Hematopoietic multipotent progenitor cell treated with erythropoietin and hydrocortisone succinate and interleukin-3 and kit ligand, for 17 days (in vitro differentiated cells): ENCODE data around the gene SPTBN5.

Experiments
- DNase-seq: peaks from one replicate; pipeline ENCODE4 v3.0.0-alpha.2; 2015; ENCODE audit warnings: low spot score

The SPTBN5 gene

GRCh38 chr15:41903782-41904181 lies 9.9 kb upstream of the SPTBN5 start:
- no peak for DNase-seq

- DNase-seq: no peak
Observed at GRCh38 chr15:41901431-41901830, 7.6 kb upstream of the SPTBN5 start.

- no peak for DNase-seq
Observed at GRCh38 chr15:41900526-41901380, 6.9 kb upstream of the SPTBN5 start.

DNA sequence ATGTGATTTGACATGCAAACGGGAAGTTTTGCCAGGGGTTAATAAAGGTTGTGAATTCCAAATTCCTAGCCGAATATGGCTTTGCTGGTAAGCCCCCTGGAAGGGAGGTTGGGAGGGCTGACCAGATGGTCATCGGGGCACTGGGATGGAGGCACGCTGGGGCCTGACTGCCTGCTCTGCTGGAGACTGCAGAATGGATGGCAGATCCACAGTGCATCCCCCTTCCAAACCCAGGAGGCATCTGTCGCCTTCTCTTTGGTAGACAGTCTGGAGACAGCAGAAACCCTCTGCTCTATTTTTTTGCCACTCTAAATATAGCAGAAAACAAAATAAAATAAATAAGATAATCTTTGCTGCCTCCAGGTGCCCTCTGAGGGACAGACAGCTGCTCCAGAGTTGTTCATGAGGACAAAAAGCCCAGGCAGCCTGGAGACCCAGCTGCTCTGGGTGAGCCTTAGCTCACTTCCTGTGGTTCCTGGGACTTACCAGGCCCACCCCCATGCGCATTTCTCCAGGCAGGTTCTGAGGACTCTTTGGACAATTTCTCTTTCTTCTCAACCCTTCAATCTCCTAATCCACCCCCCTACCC lies 6.1 kb upstream of the SPTBN5 start:
- DNase-seq: no peak

GRCh38 chr15:41897363-41897799 lies 3.5 kb upstream of the SPTBN5 start:
- no peak for DNase-seq

DNA sequence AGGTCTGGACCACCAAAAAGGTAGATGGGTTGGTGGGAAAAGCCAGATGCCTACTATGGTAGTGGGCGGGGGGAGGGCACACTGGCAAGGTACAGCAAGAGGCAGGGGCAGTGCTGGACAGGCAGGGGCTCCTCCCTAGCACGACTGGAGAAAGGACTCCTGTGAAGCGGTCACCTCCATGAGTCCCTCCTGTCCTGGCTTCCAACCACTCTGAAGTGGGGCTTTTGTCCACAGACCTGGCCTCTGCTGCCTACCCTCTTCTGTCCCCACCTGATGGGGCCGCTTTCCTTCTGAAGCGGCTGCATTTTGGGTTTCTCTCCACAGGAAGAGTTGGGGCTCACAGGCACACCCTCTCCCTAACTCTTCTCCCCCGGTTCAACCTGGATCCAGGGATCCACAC lies 2.7 kb upstream of the SPTBN5 start:
- DNase-seq: no peak

DNA sequence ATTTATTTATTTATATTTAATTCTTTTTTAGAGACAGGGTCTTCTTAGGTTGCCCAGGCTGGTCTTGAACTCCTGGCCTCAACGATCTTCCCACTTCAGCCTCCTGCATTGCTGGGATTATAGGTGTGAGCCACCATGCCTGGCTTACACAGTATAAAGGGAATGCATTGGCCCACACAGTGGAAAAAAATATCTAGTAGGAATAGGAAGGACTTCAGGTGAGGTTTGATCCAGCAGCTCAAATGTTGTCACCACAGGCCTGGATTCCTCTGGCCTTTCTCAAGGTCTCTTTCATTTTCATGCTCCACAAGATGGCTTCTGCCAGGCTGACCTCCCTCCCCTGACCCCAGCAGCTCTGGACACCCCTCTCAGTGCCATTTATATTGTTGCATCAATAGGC lies 2.1 kb upstream of the SPTBN5 start:
- DNase-seq: no peak

- no peak for DNase-seq
Observed at GRCh38 chr15:41895491-41895890, 1.6 kb upstream of the SPTBN5 start.

GRCh38 chr15:41894791-41895463 lies 1.1 kb upstream of the SPTBN5 start:
- no peak for DNase-seq

GRCh38 chr15:41894251-41894790 lies 468 bp upstream of the SPTBN5 start:
- DNase-seq: no peak

DNA sequence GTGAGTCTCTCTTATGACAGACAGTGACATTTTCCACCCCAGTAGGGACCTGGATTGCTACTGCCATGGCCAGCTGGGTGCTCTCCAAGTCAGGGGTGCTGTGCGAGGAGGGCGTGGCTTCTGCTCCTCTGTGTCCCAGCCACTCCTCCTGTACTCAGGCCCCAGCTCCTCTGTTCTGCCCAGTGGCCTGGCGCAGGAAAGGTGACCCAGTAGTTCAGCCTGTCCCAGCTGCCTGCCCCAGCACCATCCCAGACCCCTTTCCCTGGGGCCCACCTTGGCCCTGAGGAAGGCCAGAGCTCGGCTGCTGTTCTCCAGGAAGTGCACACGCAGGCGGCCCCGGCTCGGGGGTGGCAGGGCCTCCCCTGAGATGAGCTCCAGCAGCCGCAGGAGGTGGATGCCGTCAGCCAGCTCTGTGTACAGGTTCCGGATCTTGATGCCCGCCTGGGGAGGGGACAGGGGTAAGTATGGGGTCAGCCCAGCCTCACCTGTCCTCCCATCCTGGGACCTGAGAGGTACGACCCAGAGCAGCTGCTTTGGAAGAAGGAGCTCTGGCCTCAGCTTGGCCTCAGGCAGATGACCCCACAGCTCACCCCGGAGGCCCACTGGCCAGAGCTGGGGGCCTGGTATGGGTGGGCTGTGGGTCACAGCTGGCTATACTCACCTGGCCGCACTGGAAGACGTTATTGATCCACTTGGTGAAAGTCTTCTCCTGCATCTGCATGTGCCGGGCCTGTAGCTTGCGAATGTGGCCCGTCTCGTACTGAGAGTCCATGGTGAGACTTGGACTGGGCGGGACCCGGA lies 1.0 kb downstream of the SPTBN5 start:
- DNase-seq: no peak

DNA sequence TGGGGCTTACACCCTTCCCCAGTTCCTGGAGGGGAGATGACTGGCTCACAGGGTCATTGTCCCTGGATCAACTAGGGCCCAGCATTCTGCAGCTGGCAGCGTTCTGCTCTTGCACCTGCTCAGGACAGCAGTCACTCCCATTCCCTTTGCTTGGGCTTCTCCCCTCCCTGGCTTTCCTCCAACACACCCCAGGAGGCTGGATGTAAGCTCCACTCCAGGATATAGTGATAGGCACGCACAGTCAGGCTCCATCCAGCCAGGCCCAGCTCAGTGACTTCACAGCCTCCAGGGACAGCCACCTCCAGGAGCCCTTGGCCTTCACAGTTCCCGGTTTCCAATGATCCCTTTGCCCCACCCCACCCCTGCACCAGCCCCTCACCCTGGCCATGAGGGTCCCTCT lies 1.9 kb downstream of the SPTBN5 start:
- DNase-seq: no peak

DNA sequence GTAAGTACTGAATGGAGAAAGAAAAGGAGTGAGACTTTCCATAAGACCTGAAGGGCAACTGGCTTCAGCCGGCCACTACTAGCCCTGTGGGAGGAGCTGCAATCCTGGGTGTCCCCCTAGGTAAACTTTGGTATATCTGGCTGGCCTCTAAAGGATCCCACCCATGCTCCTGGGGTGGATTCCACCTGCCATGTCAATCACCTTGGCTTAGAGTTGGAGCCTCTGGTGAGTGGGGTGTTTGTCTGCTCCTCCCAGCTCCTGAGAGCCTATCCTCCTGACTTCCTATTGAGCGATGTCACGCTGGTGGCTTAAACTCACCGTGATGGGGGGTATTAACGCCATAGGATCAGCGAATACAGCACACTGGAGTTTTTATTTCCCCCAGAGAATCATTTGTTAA lies 2.6 kb downstream of the SPTBN5 start:
- no peak for DNase-seq

DNA sequence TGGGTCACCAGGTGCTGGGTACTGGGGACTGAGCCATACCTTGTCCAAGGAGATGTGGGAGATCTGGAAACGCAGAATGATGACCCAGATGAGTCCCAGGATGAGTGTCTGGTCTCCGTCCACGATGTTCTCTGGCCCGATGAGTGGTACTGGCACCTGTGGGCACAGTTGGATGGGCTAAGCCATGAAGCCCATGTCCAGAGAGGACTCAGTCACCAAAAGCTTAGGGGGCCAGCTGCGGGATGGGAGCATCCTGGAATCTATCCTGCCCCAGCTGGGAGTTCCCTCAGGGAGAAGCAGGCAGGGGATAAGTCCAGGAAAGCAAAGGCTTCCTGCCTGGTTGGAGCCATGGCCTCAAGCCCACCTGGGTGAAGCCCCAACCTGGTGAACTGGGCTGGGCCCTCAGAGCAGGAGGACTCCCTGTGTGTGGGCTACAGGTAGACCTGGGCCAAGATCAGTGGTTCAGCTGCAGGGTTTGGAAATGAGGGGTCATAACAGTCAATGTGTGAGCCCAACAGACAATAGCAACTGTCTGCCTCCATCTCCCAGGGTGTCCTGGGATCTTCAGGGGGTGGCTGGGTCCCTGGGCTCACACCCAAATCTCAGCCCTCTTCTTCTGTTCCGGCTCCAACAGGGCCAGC lies 3.7 kb downstream of the SPTBN5 start:
- no peak for DNase-seq

GRCh38 chr15:41888662-41889253 lies 5.1 kb downstream of the SPTBN5 start:
- no peak for DNase-seq

- no peak for DNase-seq
Observed at GRCh38 chr15:41887893-41888292, 6.0 kb downstream of the SPTBN5 start.

DNA sequence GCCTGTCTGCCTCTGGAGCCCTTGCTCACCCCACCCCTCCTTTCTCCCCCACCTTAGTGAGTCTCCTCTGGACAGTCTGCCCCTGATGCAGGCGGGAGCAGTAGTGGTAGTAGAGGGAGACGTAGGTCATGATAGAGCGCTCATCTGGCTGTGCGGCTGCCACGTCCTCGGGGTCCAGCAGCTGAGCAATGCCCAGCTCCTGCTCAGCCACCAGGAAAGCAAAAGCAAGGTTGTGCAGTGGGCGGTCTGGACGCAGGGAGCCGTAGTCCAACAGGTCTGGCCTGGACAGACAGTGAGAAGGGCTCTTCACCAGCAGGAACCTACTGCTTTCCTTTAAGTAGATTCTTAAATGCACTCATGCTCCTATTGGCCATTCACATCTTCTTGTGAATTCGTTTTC lies 6.7 kb downstream of the SPTBN5 start:
- no peak for DNase-seq

GRCh38 chr15:41886741-41887140 lies 7.1 kb downstream of the SPTBN5 start:
- DNase-seq: no peak

GRCh38 chr15:41885841-41886240 lies 8.0 kb downstream of the SPTBN5 start:
- DNase-seq: no peak

GRCh38 chr15:41885321-41885720 lies 8.5 kb downstream of the SPTBN5 start:
- DNase-seq: no peak

DNA sequence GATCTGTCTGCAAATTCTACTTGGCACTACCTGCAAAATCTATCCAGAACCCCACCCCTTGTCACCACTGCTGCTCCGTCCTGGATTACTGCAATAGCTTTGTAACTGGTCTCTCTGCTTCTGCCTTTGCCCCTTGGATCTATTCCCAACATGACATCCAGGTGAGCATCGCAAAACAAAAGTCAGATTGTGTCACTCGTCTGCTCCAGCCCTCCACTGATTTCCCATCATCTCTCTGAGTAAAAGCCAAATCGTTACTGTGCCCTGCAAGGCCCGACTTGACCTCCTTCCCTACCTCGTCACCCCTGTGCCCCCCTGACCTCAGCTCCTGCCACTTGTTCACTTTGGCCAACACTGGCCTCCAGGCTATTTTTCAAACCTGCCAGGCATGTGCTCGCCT lies 9.4 kb downstream of the SPTBN5 start:
- DNase-seq: no peak
